Esophagus squamous epithelium (tissue), 4 donors: ENCODE measurements around the gene TMEM108.

Experiments
- CTCF ChIP-seq, 6 experiments: fragments of 450-650 bp in 4 of 6; fragments of 200-600 bp in 2 of 6; sonication (generic) in 2 of 6; IDR thresholded peaks; one replicate each; pipeline ENCODE4 v1.5.1; 2016 to 2019; ENCODE audit warnings: antibody characterized with exemption in 6 of 6, mild to moderate bottlenecking in 4 of 6, moderate library complexity in 4 of 6
- POLR2A ChIP-seq, 4 donors: fragments of 450-650 bp; IDR thresholded peaks; one replicate each; pipeline ENCODE4 v1.6.1; 2017; ENCODE audit warnings: antibody characterized with exemption in 4 of 4, mild to moderate bottlenecking in 4 of 4, moderate library complexity in 3 of 4

- no peak for TF ChIP-seq CTCF (IDR thresholded peaks at IDR 0.05)
- no peak for TF ChIP-seq POLR2A (IDR thresholded peaks at IDR 0.05)
Measured at GRCh38 chr3:133210656-133211055, 172.5 kb downstream of the TMEM108 start.
